RWPE1 (cell line): ENCODE data around the gene DCTD.
"Not testable (repeated sequence)": the region's sequence is repeated elsewhere in the genome, so short reads cannot be mapped to it uniquely, and the experiment has no call there.

Experiments used
- CTCF ChIA-PET: fragments of 350-600 bp; sonication (Branson Sonifier 250); formaldehyde crosslinking; extraction: SDS; loops from one replicate; lab custom pipeline; 2021; lab: Yijun Ruan, JAX
- POLR2A ChIA-PET: fragments of 400-600 bp; formaldehyde crosslinking; extraction: SDS; loops from one replicate; lab custom pipeline; 2020; ENCODE audit warnings: antibody characterized with exemption; ENCODE audit not compliant: low non-redundant PET; lab: Yijun Ruan, JAX
- DNase-seq: peaks from one replicate; pipeline ENCODE4 v3.0.0; 2012; ENCODE audit warnings: low spot score
- H3K27ac ChIP-seq: fragments of 450-650 bp; 2 replicates; pipeline ENCODE4 v1.5.1; 2017
- TF ChIP-seq, protein P1 (sequence below): fragments of 450-650 bp; conservative IDR thresholded peaks from 2 replicates; pipeline ENCODE4 v1.5.1; 2017; ENCODE audit warnings: low read depth, mild to moderate bottlenecking

The DCTD gene

DNA sequence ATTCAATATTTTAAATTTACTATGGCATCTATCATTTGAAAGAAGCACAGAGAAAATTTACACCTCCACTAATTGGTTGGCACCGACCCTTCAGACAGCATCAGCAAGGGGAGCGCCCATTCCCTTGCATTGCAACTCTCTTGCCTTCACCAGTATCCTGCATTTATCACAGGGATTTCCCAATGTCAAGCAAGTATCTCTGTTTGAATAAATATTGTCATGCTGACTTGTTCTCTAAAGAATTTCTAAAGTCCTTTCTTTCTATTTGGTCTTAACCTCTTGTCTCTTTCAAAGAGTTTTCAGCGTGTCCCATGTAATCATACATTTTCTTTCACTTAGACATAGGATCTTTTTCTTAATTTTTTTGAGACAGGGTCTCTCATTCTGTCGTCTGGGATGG, 10.4 kb downstream of the DCTD start:
- DNase-seq = no peak
- POLR2A ChIA-PET = no interaction called here
- H3K27ac ChIP-seq = no peak overlapping the region
- CTCF ChIA-PET = no interaction called here
- TF ChIP-seq, protein P1, sequence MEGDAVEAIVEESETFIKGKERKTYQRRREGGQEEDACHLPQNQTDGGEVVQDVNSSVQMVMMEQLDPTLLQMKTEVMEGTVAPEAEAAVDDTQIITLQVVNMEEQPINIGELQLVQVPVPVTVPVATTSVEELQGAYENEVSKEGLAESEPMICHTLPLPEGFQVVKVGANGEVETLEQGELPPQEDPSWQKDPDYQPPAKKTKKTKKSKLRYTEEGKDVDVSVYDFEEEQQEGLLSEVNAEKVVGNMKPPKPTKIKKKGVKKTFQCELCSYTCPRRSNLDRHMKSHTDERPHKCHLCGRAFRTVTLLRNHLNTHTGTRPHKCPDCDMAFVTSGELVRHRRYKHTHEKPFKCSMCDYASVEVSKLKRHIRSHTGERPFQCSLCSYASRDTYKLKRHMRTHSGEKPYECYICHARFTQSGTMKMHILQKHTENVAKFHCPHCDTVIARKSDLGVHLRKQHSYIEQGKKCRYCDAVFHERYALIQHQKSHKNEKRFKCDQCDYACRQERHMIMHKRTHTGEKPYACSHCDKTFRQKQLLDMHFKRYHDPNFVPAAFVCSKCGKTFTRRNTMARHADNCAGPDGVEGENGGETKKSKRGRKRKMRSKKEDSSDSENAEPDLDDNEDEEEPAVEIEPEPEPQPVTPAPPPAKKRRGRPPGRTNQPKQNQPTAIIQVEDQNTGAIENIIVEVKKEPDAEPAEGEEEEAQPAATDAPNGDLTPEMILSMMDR = no peak

DNA sequence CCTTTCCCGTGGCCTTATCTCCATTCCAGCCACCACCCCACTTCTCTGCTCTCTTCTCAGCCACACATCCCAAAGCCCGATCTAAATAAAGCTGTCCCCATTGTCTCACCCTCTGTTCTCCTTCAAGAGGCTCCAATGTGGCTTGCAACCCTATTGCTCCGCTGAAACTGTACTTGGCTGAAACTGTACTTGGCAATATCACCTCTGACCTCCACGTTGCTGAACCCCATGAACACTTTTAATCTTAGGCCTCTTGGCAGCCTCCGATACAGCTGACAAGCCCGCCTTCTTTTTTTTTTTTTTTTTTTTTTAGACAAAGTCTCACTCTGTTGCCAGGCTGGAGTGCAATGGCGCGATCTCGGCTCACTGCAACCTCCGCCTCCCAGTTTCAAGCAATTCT, 12.1 kb downstream of the DCTD start:
- TF ChIP-seq, protein P1 = no peak
- ChIA-PET POLR2A (no interaction called here), CTCF (no interaction called here)
- DNase-seq = no peak
- no peak overlapping the region; the same call in 1 of the 2 replicates for H3K27ac ChIP-seq

DNA sequence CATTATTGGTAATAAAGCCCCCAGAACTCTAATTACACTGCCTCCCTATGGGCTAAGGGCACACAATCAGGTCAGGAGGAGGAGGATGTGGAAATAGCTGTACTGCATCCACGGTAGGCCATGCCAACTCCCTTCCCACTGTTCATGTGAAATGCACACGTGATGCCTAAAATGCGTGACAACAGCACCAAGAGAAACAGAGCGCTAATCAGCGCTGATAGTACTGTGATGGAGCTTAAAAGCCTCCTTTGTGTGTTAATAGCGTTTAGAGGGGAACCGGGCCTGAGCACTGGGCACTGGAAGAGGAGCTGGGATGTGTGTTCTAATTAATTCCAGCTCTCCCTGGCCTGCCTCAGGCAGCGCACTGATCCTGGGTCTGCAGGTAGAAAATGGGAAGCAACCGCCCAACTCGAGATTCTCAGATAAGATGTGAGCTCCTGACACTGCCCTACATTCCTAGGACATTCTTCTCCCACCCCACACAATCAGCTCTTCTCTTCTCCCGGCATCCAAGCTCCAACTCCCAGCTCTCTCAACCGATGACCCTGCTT, 12.9 kb downstream of the DCTD start:
- DNase-seq = no peak
- CTCF ChIA-PET = no interaction called here
- TF ChIP-seq, protein P1 = no peak
- POLR2A ChIA-PET = no interaction called here
- no peak overlapping the region for H3K27ac ChIP-seq

DNA sequence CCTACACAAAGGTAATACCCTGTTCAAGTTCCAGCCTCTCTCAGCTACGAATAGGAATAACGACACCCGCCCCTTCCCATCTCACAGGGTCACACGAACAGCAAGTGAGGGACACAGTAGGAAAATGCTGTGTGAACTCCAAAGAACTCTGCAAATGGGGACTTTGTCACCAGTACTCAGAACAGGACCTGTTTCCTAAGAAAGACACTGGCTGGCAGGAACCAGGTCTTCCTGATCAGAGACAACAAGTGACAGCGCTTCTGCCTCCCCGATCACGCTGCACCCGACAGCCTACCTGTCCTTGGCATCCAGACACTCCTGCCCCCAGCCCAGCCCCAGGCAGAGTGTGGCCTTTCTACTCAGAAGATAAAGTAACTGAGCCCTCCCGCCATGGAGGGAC, 14.2 kb downstream of the DCTD start:
- ChIA-PET CTCF (no interaction called here), POLR2A (no interaction called here)
- TF ChIP-seq, protein P1 = no peak
- H3K27ac ChIP-seq = no peak overlapping the region
- no peak for DNase-seq

DNA sequence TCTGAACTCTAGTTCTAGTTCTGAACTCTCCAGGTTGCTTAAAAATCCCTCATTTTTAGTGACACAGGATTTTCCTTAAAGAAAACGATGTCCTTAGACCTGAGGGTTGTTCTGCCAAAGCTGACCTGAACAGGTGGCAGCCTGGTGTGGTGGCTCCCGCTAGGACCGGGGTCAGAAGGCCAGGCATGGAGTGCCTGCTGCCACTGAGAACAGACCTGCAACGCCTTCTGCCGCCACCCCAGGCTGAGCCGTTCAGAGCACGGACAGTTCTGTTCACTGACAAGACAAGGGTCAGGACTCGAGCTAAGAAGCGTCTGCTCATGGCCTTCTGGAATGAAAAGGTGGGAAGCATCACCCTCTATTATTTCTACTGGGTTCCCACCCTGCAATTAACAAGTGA, 15.8 kb downstream of the DCTD start:
- TF ChIP-seq, protein P1 = no peak
- ChIA-PET POLR2A (no interaction called here), CTCF (no interaction called here)
- DNase-seq = no peak
- no peak overlapping the region for H3K27ac ChIP-seq

DNA sequence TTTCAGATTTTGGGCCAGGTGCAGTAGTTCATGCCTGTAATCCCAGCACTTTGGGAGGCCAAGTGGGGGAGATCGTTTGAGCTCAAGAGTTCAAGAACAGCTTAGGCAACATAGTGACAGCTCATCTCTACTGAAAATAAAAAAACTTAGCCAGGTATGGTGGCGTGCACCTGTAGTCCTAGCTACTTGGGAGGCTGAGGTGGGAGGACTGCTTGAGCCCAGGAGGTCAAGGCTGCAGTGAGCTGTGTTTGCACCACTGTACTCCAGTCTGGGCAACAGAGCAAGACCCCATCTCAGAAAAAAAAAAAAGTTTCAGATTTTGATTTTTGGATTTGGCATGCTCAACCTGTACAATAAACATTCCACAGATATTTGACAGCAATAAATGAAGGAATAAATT, 17.2 kb downstream of the DCTD start:
- POLR2A ChIA-PET, H3K27ac ChIP-seq, DNase-seq, CTCF ChIA-PET: not testable (repeated sequence)

DNA sequence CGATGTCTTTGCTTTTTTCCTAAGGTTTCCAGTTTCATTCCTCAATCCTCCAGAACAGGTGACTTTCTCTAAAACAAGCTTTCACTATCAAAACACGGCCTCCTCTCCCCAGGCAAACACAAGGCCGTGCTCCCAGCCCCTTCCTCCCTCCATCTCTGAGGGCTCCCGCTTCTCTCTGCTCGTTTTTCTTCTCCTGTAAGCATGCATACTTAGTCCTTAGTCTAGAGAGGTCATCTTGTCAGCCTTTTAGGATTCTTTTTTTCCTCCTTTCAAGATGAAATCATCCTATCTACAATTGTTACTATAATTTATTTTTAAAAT, 18.7 kb downstream of the DCTD start:
- CTCF ChIA-PET = interaction anchor here (0.8 kb wide), 1 partner anchor 10 kb away, joined by 4 read pairs; no protein-coding TSS in a partner anchor
- POLR2A ChIA-PET = no interaction called here
- no peak for DNase-seq
- no peak overlapping the region for H3K27ac ChIP-seq
- TF ChIP-seq, protein P1 = no peak
